CD14-positive monocyte (primary cell): ENCODE results near the gene FAM81A. TPM values are rescaled to one million over a fixed set of nuclear protein-coding genes. Genes with fewer than 3 reads are reported as not detected.
A peak's percentile ranks its signal among the peaks of the same experiment; 100 is the strongest.

Source experiments
- DNase-seq, 3 donors: peaks; one replicate each; pipeline ENCODE4 v3.0.0-alpha.2; 2011 to 2022
- H2AFZ ChIP-seq: 2 replicates; pipeline ENCODE4 v1.6.0; 2012; ENCODE audit warnings: mild to moderate bottlenecking, low read depth, low read length, inconsistent platforms; ENCODE audit not compliant: insufficient read depth, poor library complexity, severe bottlenecking
- H3K27ac ChIP-seq, 2 donors: 1 replicate in 1 of 2; 2 replicates in 1 of 2; pipeline ENCODE4 v1.5.1; 2012 to 2013; ENCODE audit warnings: low read length in 2 of 2, control low read depth in 1 of 2, inconsistent platforms in 1 of 2, low read depth in 1 of 2, mild to moderate bottlenecking in 1 of 2
- H3K27me3 ChIP-seq, 2 donors: one replicate each; pipeline versions ENCODE4 v1.6.0 to v1.6.1; 2011 to 2013; ENCODE audit warnings: low read length in 2 of 2; ENCODE audit not compliant: control insufficient read depth in 2 of 2, insufficient read depth in 2 of 2
- H3K36me3 ChIP-seq, 2 donors: replicated peaks in 1 of 2; 1 replicate in 1 of 2; 2 replicates in 1 of 2; pipeline versions ENCODE4 v1.5.1 to v1.6.1; 2012 to 2013; ENCODE audit warnings: low read length in 2 of 2, control low read depth in 1 of 2, inconsistent platforms in 1 of 2, mild to moderate bottlenecking in 1 of 2; ENCODE audit not compliant: insufficient read depth in 2 of 2, control insufficient read depth in 1 of 2
- H3K4me1 ChIP-seq, 2 donors: 1 replicate in 1 of 2; 2 replicates in 1 of 2; pipeline versions ENCODE4 v1.5.1 to v1.6.1; 2012 to 2013; ENCODE audit warnings: low read length in 2 of 2, control low read depth in 1 of 2, inconsistent platforms in 1 of 2, mild to moderate bottlenecking in 1 of 2, moderate library complexity in 1 of 2; ENCODE audit not compliant: insufficient read depth in 2 of 2, control insufficient read depth in 1 of 2
- H3K4me2 ChIP-seq: replicated peaks from 2 replicates; pipeline ENCODE3; 2012; ENCODE audit warnings: low read length, moderate library complexity, mild to moderate bottlenecking; ENCODE audit not compliant: poor library complexity, severe bottlenecking; ENCODE audit errors: extremely low read depth
- H3K4me3 ChIP-seq, 3 experiments: fragments of 200-600 bp in 1 of 3; sonication (generic) in 1 of 3; replicated peaks in 1 of 3; 1 replicate in 2 of 3; 2 replicates in 1 of 3; pipeline ENCODE4 v1.5.1; 2011 to 2013; ENCODE audit warnings: low read length in 3 of 3, mild to moderate bottlenecking in 3 of 3, control low read depth in 2 of 3, low read depth in 2 of 3, inconsistent platforms in 1 of 3, moderate library complexity in 1 of 3
- H3K79me2 ChIP-seq: 2 replicates; pipeline ENCODE4 v1.6.0; 2012; ENCODE audit warnings: mild to moderate bottlenecking, control low read depth, inconsistent platforms, low read length, moderate library complexity; ENCODE audit not compliant: insufficient read depth
- H3K9ac ChIP-seq: 2 replicates; pipeline ENCODE4 v1.6.0; 2017; ENCODE audit warnings: low read length, mild to moderate bottlenecking; ENCODE audit not compliant: insufficient read depth, poor library complexity, severe bottlenecking
- H3K9me3 ChIP-seq, 2 donors: replicated peaks in 1 of 2; 1 replicate in 1 of 2; 2 replicates in 1 of 2; pipeline versions ENCODE4 v1.5.1 to v1.6.1; 2012 to 2013; ENCODE audit warnings: low read length in 2 of 2, control low read depth in 1 of 2; ENCODE audit not compliant: control insufficient read depth in 1 of 2, insufficient read depth in 1 of 2
- H4K20me1 ChIP-seq: 2 replicates; pipeline ENCODE4 v1.6.0; 2012; ENCODE audit warnings: mild to moderate bottlenecking, low read length, control low read depth, moderate library complexity; ENCODE audit not compliant: insufficient read depth
- H3K27ac Mint-ChIP-seq, 7 donors: one replicate each; pipeline ENCODE4 v1.8.0; 2020; ENCODE audit warnings: mild to moderate bottlenecking in 7 of 7, mixed read lengths in 7 of 7, moderate library complexity in 6 of 7, inconsistent platforms in 2 of 7
- H3K27me3 Mint-ChIP-seq, 3 donors: one replicate each; pipeline ENCODE4 v1.8.0; 2021 to 2022; ENCODE audit warnings: low read depth in 3 of 3, mild to moderate bottlenecking in 3 of 3, mixed read lengths in 3 of 3, moderate library complexity in 3 of 3, inconsistent platforms in 1 of 3
- H3K36me3 Mint-ChIP-seq, 2 donors: one replicate each; pipeline ENCODE4 v1.8.0; 2020; ENCODE audit warnings: mixed read lengths in 2 of 2, inconsistent platforms in 1 of 2, mild to moderate bottlenecking in 1 of 2
- H3K4me1 Mint-ChIP-seq: one replicate; pipeline ENCODE4 v1.8.0; 2020; ENCODE audit warnings: mild to moderate bottlenecking, mixed read lengths
- H3K4me3 Mint-ChIP-seq, 2 donors: one replicate each; pipeline ENCODE4 v1.8.0; 2020; ENCODE audit warnings: mild to moderate bottlenecking in 2 of 2, mixed read lengths in 2 of 2, moderate library complexity in 1 of 2
- H3K9me3 Mint-ChIP-seq, 7 donors: one replicate each; pipeline ENCODE4 v1.8.0; 2020 to 2022; ENCODE audit warnings: mixed read lengths in 7 of 7, mild to moderate bottlenecking in 6 of 7, moderate library complexity in 6 of 7, inconsistent platforms in 2 of 7
- CTCF ChIP-seq: fragments of 200-600 bp; IDR thresholded peaks from one replicate; pipeline ENCODE4 v1.8.0; 2022; ENCODE audit warnings: antibody characterized with exemption, mild to moderate bottlenecking
- WGBS: methylation state at CpG from one replicate; pipeline ENCODE4 v1.1.5; 2013; ENCODE audit warnings: missing lambda C conversion rate; ENCODE audit not compliant: insufficient coverage; 5-methylcytosine and 5-hydroxymethylcytosine counted together
- intact Hi-C, 2 donors: fragments of 100-400 bp; cut with micrococcal nuclease; formaldehyde crosslinking; loops; one replicate each; pipeline versions ENCODE4 v1.15.0 to v1.15.1; 2023
- polyA plus RNA-seq, 3 donors: library from polyadenylated mRNA; depleted of rRNA in 1 of 3; unstranded in 2 of 3; stranded (reverse) in 1 of 3; fragments of 300-500 nt in 2 of 3; fragments of >200 nt in 1 of 3; fragmentation: Illumina TruSeq in 2 of 3; gene quantifications; 1 replicate in 2 of 3; 2 replicates in 1 of 3; pipeline ENCODE4 v1.2.3, GENCODE V29; 2012 to 2021

The FAM81A gene
- polyA plus RNA-seq, 3 donors = 0.40 to 0.66 TPM; not detected in 1

DNA sequence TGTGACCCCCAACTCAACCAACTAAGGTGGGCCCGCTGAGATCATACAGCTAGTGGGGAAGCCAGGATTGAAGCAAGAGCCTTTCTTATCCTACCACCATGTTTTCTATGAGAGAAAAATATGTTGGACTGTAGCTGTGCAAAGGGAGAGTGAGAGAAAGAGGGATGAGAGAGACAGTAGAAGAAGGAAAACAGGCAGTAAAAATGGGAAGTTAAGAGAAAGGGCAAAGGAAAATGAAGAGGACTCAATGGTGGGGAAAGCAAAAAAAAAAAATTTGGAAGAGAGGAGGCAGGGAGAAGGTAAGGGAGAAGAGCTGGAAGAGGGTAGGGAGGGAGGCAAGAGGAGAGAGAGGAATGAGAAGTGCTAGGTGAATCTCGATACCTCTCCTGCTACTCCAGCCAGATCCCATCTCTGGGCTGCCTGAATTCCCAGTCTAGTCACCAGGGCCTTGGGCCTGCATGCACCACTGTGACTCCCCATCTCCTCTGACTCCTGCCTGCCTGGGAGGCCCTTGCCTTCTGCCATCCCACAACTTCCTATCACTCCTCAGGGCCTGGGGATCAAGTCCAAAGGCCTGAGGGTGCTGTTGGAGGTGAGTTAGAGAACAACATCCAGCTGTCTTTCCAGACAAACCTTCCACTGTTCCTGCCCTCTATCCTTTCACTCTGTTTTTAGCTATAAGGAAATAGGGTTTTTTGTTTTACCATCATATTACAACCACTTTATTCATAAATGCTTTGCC is 15.7 kb downstream of the FAM81A start:
- DNase-seq = no peak
- H3K4me1 Mint-ChIP-seq = no peaks in the 10 kb centered on the region
- H3K9me3 Mint-ChIP-seq = peaks cover 0 to 2% (median 0%) of the 10 kb centered on the region in 7 donors
- H3K9me3 ChIP-seq = no peaks in the 10 kb centered on the region
- no peaks in the 10 kb centered on the region for H4K20me1 ChIP-seq
- H3K4me3 Mint-ChIP-seq = no peak overlapping the region
- no peaks in the 10 kb centered on the region for H3K36me3 Mint-ChIP-seq
- H2AFZ ChIP-seq = no peak overlapping the region
- no peaks in the 10 kb centered on the region for H3K4me1 ChIP-seq
- H3K4me2 ChIP-seq = no peak overlapping the region
- no peak overlapping the region for H3K9ac ChIP-seq
- H3K79me2 ChIP-seq = no peaks in the 10 kb centered on the region
- H3K36me3 ChIP-seq = no peaks in the 10 kb centered on the region
- no CpG with 5 or more reads among the region's 2 CpGs for WGBS
- no peaks in the 10 kb centered on the region for H3K27me3 ChIP-seq
- no peak for TF ChIP-seq CTCF
- intact Hi-C loops = no loop called here
- peak overlapping the region in 1 of 7 donors; percentile 14 for H3K27ac Mint-ChIP-seq
- H3K27ac ChIP-seq = no peak overlapping the region
- H3K4me3 ChIP-seq = no peak overlapping the region
- peaks cover 2 to 4% (median 2%) of the 10 kb centered on the region in 3 donors for H3K27me3 Mint-ChIP-seq

GRCh38 chr15:59456114-59456513 is 18.1 kb downstream of the FAM81A start:
- intact Hi-C loops = no loop called here
- TF ChIP-seq CTCF = no peak
- H3K9me3 ChIP-seq = no peaks in the 10 kb centered on the region
- DNase-seq = no peak
- no peaks in the 10 kb centered on the region for H3K79me2 ChIP-seq
- H4K20me1 ChIP-seq = no peaks in the 10 kb centered on the region
- Mint-ChIP-seq H3K4me3 (no peak overlapping the region), H3K27me3 (peaks cover 2 to 4% (median 2%) of the 10 kb centered on the region in 3 donors), H3K9me3 (peaks cover 0 to under 1% (median 0%) of the 10 kb centered on the region in 7 donors), H3K4me1 (no peaks in the 10 kb centered on the region), H3K27ac (no peak overlapping the region), H3K36me3 (no peaks in the 10 kb centered on the region)
- H3K27ac ChIP-seq = no peak overlapping the region
- H3K36me3 ChIP-seq = no peaks in the 10 kb centered on the region
- no peak overlapping the region for H3K4me2 ChIP-seq
- no peak overlapping the region for H3K4me3 ChIP-seq
- H2AFZ ChIP-seq = no peak overlapping the region
- no peaks in the 10 kb centered on the region for H3K4me1 ChIP-seq
- no peaks in the 10 kb centered on the region for H3K27me3 ChIP-seq
- no peak overlapping the region for H3K9ac ChIP-seq
- 100% methylated on average over 2 of the region's 8 CpGs for WGBS
